Germinal center (tissue), 1 donor: Measurements from ENCODE around the gene BABAM2.
A peak's percentile ranks its signal among the peaks of the same experiment; 100 is the strongest.
"Not testable (repeated sequence)": the region's sequence is repeated elsewhere in the genome, so short reads cannot be mapped to it uniquely, and the experiment has no call there.

ENCODE experiments used
- DNase-seq: peaks from one replicate; pipeline ENCODE4 v3.0.0; 2012; ENCODE audit warnings: mixed read lengths, low spot score

BABAM2 gene

GRCh38 chr2:27953077-27953476 is 62.5 kb downstream of the BABAM2 start:
- DNase-seq = no peak

GRCh38 chr2:27954221-27954673 is 63.7 kb downstream of the BABAM2 start:
- no peak for DNase-seq

DNA sequence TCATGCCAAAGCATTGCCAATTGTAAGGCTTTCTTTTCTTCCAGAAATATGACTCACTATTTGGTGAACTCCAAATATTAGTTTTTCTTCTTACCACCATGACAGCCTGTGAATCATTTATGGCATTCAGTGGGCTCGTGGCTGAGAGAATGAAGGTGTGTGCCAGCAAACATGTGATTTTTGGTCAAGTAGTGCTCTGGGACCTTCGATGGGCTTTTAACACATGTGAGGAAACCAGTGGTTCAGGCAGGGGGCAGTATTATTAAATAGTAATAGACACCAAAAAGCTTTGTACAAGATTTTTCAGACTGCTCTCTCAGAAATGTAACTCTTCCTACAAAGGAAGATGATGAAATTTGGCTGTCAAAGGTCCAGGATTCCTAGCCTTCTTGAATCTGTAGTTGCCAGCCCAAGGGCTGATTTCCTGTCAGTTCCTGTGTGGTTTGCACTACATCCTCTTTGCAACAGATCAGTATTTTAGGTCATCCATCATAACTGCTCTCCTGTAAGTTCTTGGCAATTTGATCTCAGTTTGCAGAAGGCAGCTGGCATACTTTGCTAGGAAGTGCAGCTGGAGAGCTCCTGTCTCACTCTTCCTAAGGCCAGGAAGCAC is 64.3 kb downstream of the BABAM2 start:
- peak; percentile 3 for DNase-seq

DNA sequence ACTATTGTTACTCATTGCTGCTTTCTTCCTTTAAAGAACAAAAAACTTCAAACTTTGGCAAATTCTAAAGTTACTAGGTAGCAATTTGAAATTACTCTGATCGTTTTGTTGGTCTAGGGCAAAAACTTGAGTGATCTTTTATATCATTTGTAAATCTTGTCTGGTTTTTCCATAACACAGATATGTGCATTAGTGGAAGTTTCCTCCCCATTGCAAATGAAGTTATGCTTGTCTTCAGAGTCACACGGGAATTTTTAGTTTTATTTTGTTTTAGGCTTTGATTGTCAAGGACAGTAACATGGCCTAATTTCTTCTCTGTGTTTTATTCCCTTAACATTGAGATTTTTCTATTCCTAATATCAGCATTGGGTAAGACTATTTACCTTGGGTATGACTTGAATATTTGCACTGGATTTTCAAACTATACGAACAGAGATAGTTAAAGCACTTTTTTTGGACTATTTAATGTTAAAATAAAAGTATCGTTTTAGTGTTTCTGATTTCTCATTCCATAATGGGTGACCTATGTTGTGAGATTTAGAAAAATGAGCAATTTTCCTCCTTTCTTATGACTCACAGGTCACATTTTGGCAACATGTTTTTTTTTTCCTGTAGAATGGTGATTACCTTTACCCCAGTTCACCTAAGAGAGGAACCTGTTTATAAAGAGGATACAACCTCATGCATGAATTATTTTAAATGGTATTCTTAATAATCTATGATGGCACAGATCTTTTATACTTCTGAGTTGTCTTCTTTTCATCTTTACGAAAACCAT is 65.0 kb downstream of the BABAM2 start:
- no peak for DNase-seq

- no peak for DNase-seq
These were observed 66.4 kb downstream of the BABAM2 start for GRCh38 chr2:27956888-27957287.

- no peak for DNase-seq
These were observed 68.3 kb downstream of the BABAM2 start for GRCh38 chr2:27958711-27959378.

DNA sequence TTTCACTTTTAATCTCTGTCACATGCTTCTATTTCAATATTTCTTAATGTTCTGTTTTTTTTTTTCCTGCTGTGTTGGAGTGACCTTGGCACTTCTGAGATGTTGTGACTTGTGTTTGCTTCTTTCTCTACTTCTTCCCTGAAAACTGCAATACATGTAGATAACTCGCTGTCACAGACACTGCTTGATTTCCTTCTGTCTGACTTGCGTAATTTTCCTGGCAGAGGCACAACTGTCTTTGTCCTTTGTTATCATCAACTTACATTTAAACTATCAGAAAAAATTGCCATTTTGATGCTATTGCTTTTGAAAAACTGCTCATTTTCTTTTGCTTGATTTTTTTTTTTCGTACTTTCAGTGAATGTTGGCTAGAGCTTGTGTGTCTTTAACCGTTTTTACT is 69.0 kb downstream of the BABAM2 start:
- DNase-seq = no peak

GRCh38 chr2:27960237-27960912 is 69.8 kb downstream of the BABAM2 start:
- DNase-seq = no peak

- DNase-seq = no peak
These were observed 71.5 kb downstream of the BABAM2 start for GRCh38 chr2:27962006-27962405.

DNA sequence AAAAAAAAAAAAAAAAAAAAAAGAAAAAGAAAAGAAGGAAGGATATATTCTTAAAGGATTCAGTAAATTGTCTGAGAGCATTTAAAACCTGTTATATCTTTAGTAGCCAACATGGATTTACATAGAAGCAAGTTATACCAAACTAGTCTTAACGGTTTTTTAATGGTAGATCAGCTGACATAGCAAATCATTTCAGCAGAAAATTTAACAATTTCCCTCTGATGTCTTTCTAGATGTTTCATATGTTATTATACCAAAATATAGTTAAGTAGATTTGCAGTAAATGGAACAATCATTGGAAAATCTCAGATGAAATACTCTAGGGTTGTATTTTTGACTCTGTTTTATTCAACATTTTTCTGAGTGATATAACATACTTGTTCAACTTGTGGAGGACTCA is 72.9 kb downstream of the BABAM2 start:
- DNase-seq = no peak

- DNase-seq = no peak
These were observed 73.5 kb downstream of the BABAM2 start for GRCh38 chr2:27964067-27964466.

DNA sequence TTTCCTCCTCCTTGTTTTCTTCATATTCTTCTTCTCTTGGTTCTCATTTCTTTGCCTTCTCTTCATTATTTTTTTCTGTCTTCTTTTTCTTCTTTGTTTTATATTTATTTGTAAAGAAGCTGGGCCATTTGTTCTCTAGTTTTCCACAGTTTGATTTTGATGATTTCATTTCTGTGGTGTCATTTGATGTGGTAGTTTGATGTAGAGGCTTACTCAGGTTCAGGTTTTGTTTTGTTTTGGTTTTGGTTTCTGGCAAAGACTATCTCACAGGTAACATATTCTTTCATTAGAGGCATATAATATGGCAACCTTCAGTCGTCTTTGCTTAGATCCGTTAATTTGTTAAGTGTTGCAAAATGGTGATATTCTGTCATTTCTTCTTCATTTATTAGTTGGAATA is 75.3 kb downstream of the BABAM2 start:
- no peak for DNase-seq

DNA sequence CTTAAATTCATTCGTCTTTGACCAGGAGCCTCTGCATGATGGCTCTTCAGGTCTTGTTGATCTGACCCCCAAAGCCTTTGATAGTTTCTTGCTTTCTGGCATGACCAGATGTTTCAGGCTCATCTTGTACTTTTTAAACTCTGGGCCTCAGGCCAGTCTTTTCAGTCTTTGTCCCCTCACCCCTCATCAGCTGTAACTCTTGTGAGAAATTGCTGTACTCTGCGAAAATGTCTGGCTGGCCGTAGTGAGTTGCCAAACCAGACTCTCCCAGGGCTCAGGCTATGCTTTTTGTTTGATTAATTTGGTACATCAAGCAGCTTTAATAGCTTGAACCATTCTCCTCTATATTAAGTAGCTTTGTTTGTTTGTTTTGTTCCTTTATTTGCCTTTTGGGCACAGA is 75.9 kb downstream of the BABAM2 start:
- no peak for DNase-seq

DNA sequence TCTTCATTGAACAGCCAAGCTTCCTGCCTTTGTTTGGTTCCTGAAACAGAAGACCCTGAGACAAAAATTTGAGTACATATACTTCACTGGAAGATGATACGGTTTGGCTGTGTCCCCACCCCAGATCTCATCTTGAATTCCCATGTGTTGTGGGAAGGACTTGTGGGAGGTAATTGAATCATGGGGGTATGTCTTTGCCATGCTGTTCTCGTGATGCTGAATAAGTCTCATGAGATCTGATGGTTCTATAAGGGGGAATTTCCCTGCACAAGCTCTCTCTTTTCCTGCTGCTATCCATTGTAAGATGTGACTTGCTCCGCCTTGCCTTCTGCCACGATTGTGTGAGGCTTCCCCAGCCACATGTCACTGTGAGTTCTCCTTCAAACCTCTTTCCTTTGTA is 76.5 kb downstream of the BABAM2 start:
- no peak for DNase-seq

GRCh38 chr2:27968045-27968444 is 77.5 kb downstream of the BABAM2 start:
- DNase-seq = not testable (repeated sequence)

DNA sequence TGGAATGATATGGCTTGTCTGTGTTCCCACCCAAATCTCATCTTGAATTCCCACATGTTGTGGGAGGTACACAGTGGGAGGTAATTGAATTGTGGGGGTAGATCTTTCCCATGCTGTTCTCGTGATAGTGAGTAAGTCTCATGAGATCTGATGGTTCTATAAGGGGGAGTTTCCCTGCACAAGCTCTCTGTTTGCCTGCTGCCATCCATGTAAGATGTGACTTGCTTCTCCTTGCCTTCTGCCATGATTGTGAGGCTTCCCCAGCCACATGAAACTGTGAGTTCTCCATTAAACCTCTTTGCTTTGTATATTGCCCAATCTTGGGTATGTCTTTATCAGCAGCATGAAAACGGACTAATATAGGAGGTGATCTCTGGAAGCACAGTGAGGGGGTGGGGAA is 78.4 kb downstream of the BABAM2 start:
- not testable (repeated sequence) for DNase-seq

- no peak for DNase-seq
These were observed 81.8 kb downstream of the BABAM2 start for GRCh38 chr2:27972311-27972710.

- no peak for DNase-seq
These were observed 83.1 kb downstream of the BABAM2 start for GRCh38 chr2:27973592-27973991.

DNA sequence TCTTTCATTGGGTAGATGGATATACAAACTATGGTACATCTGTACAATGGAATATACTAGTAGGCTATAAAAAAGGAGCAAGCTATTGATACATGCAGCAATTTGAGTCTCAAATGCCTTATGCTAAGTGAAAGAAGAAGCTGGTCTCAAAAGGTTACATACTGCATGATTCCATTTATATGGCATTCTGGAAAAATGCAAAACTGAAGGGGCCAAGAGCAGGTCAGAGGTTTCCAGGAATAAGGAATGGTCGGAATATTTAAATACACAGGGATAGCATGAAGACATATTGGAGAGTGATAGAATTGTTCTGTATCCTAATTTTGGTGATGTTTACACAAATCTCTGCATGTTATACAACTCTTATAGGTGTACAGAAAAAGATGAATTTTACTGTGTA is 85.8 kb downstream of the BABAM2 start:
- no peak for DNase-seq

GRCh38 chr2:27977731-27978312 is 87.3 kb downstream of the BABAM2 start:
- DNase-seq = no peak

GRCh38 chr2:27978761-27979160 is 88.2 kb downstream of the BABAM2 start:
- not testable (repeated sequence) for DNase-seq

DNA sequence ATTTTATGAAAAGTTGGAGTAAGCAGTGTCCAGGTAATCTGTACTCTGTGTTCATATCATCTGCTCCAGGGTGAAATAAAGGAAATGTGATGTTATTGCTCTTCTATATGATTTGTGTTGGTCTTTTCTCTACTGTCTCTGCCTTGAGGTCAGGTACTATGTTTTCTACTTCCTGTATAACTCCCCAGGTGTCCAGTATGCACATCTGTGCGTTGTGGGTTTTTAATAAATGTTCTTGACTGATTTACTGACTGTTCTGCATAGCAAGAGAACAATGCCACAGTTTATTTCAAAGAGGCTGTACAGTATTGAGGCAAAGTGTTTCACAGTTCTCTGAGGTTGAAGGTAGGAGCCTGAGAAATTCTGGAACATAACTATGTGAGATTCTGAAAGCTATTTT is 89.7 kb downstream of the BABAM2 start:
- no peak for DNase-seq
